Anterior cingulate cortex (tissue), 58 donors: ENCODE results near the gene RAF1.
"Not testable (repeated sequence)": the region's sequence is repeated elsewhere in the genome, so short reads cannot be mapped to it uniquely, and the experiment has no call there.

Experiments used
- DNase-seq, 58 donors: peaks; one replicate each; lab custom pipeline; 2025; lab: John Stamatoyannopoulos, UW

RAF1 gene

GRCh38 chr3:12679468-12679867 is 15.6 kb upstream of the RAF1 start:
- no peak for DNase-seq

- DNase-seq, result no peak
Measured at GRCh38 chr3:12677616-12678015, 13.7 kb upstream of the RAF1 start.

GRCh38 chr3:12675115-12675810 is 11.3 kb upstream of the RAF1 start:
- no peak for DNase-seq

GRCh38 chr3:12673956-12674736 is 10.2 kb upstream of the RAF1 start:
- not testable (repeated sequence) for DNase-seq

- no peak for DNase-seq
Measured at GRCh38 chr3:12671120-12671450, 7.2 kb upstream of the RAF1 start.

- no peak for DNase-seq
Measured at GRCh38 chr3:12670365-12671119, 6.6 kb upstream of the RAF1 start.

- DNase-seq, result peak in 38 of 58 donors; percentile 16 to 87 (median 60)
Measured at GRCh38 chr3:12663401-12663935, 449 bp downstream of the RAF1 start.

GRCh38 chr3:12662593-12663400 is 1.1 kb downstream of the RAF1 start:
- DNase-seq, result peak in 34 of 58 donors; percentile 9 to 74 (median 30)

GRCh38 chr3:12661926-12662592 is 1.9 kb downstream of the RAF1 start:
- DNase-seq, result no peak

GRCh38 chr3:12661375-12661774 is 2.5 kb downstream of the RAF1 start:
- not testable (repeated sequence) for DNase-seq

GRCh38 chr3:12660196-12660595 is 3.7 kb downstream of the RAF1 start:
- DNase-seq, result no peak

- DNase-seq, result no peak
Measured at GRCh38 chr3:12659316-12660015, 4.5 kb downstream of the RAF1 start.

GRCh38 chr3:12658593-12659058 is 5.3 kb downstream of the RAF1 start:
- no peak for DNase-seq

- DNase-seq, result no peak
Measured at GRCh38 chr3:12656850-12657249, 7.1 kb downstream of the RAF1 start.

GRCh38 chr3:12656193-12656592 is 7.7 kb downstream of the RAF1 start:
- DNase-seq, result no peak

- no peak for DNase-seq
Measured at GRCh38 chr3:12655701-12656100, 8.2 kb downstream of the RAF1 start.

- no peak for DNase-seq
Measured at GRCh38 chr3:12653747-12654146, 10.2 kb downstream of the RAF1 start.

- no peak for DNase-seq
Measured at GRCh38 chr3:12648384-12648959, 15.4 kb downstream of the RAF1 start.
